T follicular helper cell (primary cell): ENCODE results near the gene MDK.

Experiments
- DNase-seq: peaks from one replicate; pipeline ENCODE4 v3.0.0-alpha.2; 2020; ENCODE audit warnings: low read depth

Gene MDK

DNA sequence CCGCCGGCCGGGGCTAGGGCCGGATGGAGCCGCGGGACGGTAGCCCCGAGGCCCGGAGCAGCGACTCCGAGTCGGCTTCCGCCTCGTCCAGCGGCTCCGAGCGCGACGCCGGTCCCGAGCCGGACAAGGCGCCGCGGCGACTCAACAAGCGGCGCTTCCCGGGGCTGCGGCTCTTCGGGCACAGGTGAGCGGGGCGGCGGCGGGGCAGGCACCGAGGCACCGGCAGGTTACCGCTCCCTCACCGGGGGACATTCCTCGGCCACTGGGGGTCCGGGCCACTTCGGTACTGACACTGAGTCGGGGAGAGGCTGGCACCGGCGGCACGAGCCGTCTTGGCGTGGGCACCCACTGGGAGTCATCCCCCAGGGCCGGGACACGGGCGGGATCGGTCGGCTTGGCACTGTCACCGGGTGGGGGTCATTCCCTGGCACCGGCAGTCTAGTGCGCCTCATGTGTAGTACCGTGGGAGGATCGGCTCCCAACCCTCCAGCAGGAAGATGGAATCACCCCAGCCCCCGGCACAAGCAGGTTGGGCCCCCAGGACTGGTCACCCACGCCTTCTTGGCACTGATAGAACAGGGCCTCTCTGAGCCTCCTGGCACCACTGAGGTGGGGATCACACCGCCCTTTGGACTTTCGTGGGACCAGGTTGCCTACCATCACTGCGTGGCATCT, 33.7 kb upstream of the MDK start:
- DNase-seq, result no peak

GRCh38 chr11:46348566-46349401, 32.7 kb upstream of the MDK start:
- no peak for DNase-seq

DNA sequence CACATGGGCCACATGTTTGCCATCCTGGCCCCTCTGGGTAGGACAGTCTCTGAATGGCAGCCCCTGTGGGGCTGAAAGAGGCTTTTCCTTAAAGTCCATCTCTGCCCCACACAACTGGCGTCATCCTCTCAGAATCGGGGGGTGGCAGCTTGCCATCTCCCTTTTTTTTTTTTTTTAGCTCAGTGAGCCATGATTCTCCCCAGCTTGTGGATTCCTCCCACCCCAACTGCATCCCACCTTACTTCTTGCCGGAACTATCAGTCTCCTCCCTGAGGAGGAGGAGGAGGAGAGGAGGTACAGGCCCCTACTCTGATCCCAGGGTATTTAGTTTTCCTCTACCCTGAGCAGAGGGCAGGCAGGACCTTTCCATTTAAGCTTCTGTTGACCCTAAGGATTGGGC, 30.8 kb upstream of the MDK start:
- no peak for DNase-seq

- no peak for DNase-seq
Measured at GRCh38 chr11:46351148-46351547, 30.3 kb upstream of the MDK start.

GRCh38 chr11:46351606-46352005, 29.9 kb upstream of the MDK start:
- no peak for DNase-seq

- peak; percentile 73 for DNase-seq
Measured at GRCh38 chr11:46352063-46352841, 29.2 kb upstream of the MDK start.

DNA sequence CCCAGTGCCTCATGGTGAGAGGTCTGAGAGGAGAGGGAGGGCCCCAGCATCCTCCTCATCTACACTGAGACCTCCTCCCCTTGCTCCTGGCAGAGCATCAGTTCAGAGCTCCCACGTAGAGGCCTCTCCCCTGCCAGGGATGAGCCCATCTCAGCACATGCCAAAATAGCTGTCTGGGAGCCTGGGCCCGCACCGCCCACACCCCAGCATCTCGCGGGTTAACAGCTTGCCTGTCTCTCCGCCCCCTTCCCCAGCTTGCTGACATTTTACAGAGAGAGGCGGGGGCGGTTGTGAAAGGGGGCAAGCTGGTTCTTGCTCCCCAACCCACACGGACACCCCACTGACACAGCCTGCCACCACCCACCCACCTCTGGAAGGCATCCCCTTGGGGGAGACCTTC, 27.8 kb upstream of the MDK start:
- DNase-seq, result no peak

DNA sequence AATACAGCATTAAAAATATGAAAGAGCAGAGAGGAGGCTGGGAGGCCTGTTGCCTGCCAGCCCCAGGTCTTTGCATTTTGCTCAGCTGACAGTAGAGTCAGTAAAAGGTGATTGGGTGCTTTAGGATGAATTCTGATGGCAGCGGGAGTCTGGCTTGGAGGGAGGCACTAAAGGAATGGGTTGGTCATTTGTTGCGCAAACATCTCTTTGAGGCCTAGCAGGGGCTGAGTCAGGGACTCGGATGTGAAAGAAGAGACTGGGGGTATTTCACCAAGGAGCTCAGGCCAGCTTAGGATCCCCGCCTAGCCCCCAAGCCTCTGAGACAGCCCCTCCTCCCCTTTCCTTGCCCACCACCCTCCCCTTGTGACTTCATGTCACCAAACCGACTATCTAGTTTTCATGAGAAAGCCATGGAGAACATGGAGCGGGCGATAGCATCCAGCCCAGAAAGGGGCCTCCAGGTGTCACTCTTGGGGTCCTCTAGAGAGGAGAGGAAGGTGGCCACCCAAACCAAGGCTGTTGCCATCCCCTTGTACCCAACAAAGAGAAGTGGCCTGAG, 24.5 kb upstream of the MDK start:
- no peak for DNase-seq

DNA sequence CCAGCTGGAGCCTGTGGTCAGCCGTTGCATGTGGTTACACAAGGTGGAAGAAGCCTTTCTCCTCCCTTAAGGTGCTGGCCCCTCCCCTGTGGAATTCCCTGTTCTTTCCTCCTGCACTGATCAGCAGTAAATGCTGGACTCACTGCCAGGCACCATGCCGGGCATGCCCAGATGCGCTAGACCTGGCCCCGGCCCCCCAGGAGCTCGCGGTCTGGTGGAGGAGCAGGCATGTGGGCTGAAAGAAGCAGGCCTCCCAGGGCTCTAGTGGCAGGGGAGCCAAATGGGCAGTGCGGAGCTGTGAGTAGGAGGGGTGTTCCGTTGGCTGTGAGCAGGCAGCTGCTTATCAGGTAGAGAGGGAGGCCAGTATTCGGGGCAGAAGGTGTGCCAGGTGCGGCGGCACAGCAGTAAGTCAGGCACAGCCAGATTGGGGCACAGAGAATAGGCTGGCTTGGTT, 24.0 kb upstream of the MDK start:
- DNase-seq, result no peak

GRCh38 chr11:46359953-46360352, 21.5 kb upstream of the MDK start:
- DNase-seq, result no peak

DNA sequence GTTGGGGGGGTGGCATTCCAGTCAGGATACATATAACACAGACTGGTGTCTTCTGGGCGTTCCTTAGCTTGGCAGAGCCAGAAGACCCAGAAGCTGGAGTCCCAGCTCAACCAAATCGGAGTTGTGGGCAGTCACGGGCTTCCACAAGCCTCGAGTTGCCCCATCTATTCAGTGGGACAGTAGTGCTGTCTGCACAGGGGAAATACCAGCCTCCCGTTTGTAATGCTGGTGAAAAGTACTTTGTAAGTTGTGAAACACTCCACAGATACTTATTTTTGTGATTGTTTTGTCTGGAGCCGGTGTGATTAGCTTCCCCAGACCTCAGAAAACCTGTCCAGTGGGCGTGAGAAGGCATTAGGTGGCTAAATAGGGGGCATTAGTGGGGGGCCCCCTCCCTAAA, 20.6 kb upstream of the MDK start:
- no peak for DNase-seq

GRCh38 chr11:46361283-46362155, 19.9 kb upstream of the MDK start:
- DNase-seq, result peak; percentile 55

DNA sequence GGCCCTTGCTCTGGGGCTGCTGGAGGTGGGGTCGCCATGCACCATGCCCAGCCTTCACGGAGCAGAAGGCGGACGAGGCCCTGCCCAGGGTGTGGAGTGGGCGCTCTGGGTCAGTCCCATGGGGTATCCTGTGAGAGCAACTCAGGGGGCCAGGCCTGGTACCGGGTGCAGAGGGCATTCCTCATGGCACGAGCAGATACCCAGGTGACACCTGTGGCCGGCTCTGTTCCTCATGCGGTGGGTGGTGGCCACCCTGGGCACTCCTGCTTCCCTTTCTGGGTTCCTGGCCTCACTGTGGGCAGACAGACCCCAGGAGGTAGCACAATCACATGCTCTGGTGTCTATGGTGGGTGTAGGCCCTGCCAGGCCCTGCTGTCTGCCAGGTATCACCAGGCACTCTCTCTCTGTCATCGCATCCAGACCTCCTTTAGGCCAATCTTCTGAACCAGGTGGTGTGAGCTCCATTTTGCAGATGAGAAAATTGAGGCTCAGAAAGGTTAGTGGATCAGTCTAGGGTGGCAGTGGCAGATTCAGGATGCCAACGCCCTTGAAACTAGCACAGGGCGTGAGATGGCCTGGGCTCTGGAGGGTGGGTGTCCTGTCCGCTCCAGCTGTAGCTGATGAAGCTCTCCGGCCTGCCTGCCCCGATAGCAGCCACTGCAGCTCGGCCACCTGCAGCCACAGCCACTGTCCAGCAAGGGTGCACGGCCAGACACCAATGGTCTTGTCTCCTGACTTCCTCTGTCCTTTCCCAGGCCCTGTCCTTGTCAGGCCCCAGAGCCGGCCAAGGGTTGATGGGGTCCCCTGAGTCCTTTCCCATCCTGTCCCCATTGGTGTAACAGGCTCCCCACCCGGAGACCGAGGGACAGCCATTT, 19.1 kb upstream of the MDK start:
- DNase-seq, result no peak

GRCh38 chr11:46363031-46363407, 18.4 kb upstream of the MDK start:
- DNase-seq, result no peak

DNA sequence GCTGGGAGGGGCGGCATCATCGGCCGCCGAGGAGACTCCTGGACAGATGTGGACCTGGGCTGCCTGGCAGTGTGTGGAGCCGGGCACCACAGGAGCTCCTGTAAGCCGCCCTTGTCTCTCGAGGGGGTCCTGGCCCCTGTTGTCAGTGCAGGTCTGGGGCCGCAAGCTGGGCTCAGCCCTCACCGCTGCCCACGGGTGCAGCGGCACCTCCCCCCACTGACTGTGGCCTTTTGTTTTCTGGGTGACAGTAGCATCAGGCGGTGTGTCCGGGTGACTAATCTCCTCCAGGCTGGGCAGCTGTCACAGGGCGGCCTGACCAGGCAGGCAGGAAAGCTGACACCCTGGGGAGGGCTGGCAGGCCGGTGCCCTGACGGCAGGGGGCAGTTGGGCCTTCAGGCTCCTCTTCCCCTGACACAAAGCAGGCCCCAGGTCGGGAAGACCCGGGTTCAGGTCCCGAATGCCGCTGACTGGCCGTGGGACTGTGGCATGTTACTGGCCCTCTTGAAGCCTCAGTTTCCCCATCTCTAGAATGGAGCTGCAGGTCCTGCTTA, 17.9 kb upstream of the MDK start:
- no peak for DNase-seq

DNA sequence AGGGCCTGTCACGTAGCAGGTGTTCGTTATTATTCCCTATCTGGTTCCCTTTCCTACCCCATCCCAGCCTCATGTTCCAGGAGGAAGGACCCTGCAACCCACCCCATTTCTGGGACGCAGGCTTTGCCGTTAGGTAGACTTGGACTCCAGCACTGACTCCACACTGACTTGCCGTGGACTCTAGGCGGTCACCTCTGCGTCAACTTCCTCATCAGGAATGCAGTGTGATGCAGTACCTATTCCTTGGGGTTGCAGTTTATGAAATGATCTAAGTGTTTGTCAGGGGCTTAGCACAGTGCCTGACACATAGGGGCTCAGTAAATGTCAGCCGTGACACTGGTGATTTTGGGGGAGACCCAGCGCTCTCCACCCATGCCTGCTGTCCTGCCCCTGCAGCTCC, 17.4 kb upstream of the MDK start:
- no peak for DNase-seq

DNA sequence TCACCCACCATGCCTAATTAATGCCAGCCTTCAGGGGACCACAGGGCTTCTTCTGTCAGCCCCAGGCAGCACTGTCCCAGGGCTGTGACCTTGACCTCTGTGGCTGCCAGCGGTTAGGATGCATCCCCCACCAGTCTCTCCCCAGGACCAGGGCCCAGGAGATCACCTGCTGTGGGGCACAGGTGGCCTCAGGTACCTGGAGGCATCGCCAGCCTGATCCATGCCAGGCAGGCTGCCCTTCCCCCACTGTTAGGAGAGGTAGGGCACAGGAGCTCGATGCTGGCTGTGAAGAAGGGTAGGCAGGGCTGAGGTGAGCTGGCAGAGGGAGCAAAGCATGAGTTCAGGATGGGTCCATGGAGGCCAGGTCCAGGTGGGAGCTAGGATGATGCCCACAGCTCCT, 16.7 kb upstream of the MDK start:
- DNase-seq, result no peak

GRCh38 chr11:46366260-46366659, 15.2 kb upstream of the MDK start:
- DNase-seq, result no peak

GRCh38 chr11:46366661-46367161, 14.8 kb upstream of the MDK start:
- DNase-seq, result no peak
